PC-9 (cell line): ENCODE data around the gene TNFRSF8. TPM values are rescaled to one million over a fixed set of nuclear protein-coding genes. Genes with fewer than 3 reads are reported as not detected.

Source experiments
- BruUV-seq: library from RNA; stranded (reverse); fragments of 400-500 nt; replicated peaks from 2 replicates; lab custom pipeline; 2021; lab: Mats Ljungman, UMichigan
- CTCF ChIA-PET: fragments of 300-600 bp; sonication (Branson Sonifier 250); formaldehyde crosslinking; loops from one replicate; lab custom pipeline; 2022; ENCODE audit warnings: antibody characterized with exemption; lab: Charles Lee
- POLR2A ChIA-PET: fragments of 300-600 bp; sonication (Branson Sonifier 250); formaldehyde crosslinking; loops from one replicate; lab custom pipeline; 2022; ENCODE audit warnings: antibody characterized with exemption; ENCODE audit not compliant: unreplicated experiment; lab: Charles Lee
- DNase-seq, 2 experiments: peaks; one replicate each; pipeline versions ENCODE4 v3.0.0 to v3.0.0-alpha.2; 2015 to 2022; ENCODE audit warnings: mixed read lengths in 1 of 2
- H2AFZ ChIP-seq: fragments of 200-600 bp; sonication (generic); 2 replicates; pipeline ENCODE4 v1.8.1; 2017; ENCODE audit warnings: antibody characterized with exemption
- H3F3A ChIP-seq: fragments of 200-600 bp; sonication (generic); 2 replicates; pipeline ENCODE4 v1.8.1; 2017; ENCODE audit warnings: antibody characterized with exemption, mild to moderate bottlenecking, low read depth; ENCODE audit not compliant: insufficient read depth
- H3K27ac ChIP-seq: fragments of 200-600 bp; sonication (generic); 2 replicates; pipeline ENCODE4 v1.6.1; 2016; ENCODE audit warnings: mixed run types
- H3K27me3 ChIP-seq: fragments of 200-600 bp; sonication (generic); 2 replicates; pipeline ENCODE4 v1.6.1; 2016; ENCODE audit warnings: low read depth, mixed run types; ENCODE audit not compliant: insufficient read depth
- H3K36me3 ChIP-seq: fragments of 200-600 bp; sonication (generic); 2 replicates; pipeline ENCODE4 v1.6.1; 2016; ENCODE audit warnings: low read depth, mixed run types
- H3K4me1 ChIP-seq: fragments of 200-600 bp; sonication (generic); replicated peaks from 2 replicates; pipeline ENCODE4 v1.6.1; 2016; ENCODE audit warnings: mixed run types; ENCODE audit not compliant: insufficient read depth
- H3K4me2 ChIP-seq: fragments of 200-600 bp; sonication (generic); 2 replicates; pipeline ENCODE4 v1.6.1; 2017; ENCODE audit warnings: mixed run types
- H3K4me3 ChIP-seq: fragments of 200-600 bp; sonication (generic); 2 replicates; pipeline ENCODE4 v1.6.1; 2016; ENCODE audit warnings: mixed run types
- H3K79me2 ChIP-seq: fragments of 200-600 bp; sonication (generic); 2 replicates; pipeline ENCODE4 v1.6.1; 2017; ENCODE audit warnings: low read depth, mixed run types
- H3K9me2 ChIP-seq: fragments of 200-600 bp; sonication (generic); 2 replicates; pipeline ENCODE4 v1.8.1; 2017; ENCODE audit warnings: mild to moderate bottlenecking; ENCODE audit not compliant: insufficient read depth
- H3K9me3 ChIP-seq: fragments of 200-600 bp; sonication (generic); 2 replicates; pipeline ENCODE4 v1.8.1; 2016; ENCODE audit warnings: low read depth; ENCODE audit not compliant: insufficient read depth
- H4K20me1 ChIP-seq: fragments of 200-600 bp; sonication (generic); 2 replicates; pipeline ENCODE4 v1.8.1; 2017; ENCODE audit not compliant: insufficient read depth
- EZH2 ChIP-seq: fragments of 200-600 bp; sonication (generic); IDR thresholded peaks from 2 replicates; pipeline ENCODE4 v1.8.0; 2017; ENCODE audit warnings: antibody characterized with exemption, low read depth
- intact Hi-C: fragments of 100-400 bp; cut with micrococcal nuclease; formaldehyde crosslinking; loops from one replicate; pipeline ENCODE4 v1.10.0; 2022; ENCODE audit not compliant: unreplicated experiment
- total RNA-seq: library from RNA; stranded (reverse); gene quantifications from 2 replicates; pipeline ENCODE4 v1.2.3, GENCODE V29; 2021
- TF ChIP-seq, protein P1 (sequence below): fragments of 200-600 bp; sonication (generic); conservative IDR thresholded peaks from 2 replicates; pipeline ENCODE4 v1.6.1; 2017; ENCODE audit warnings: mixed run types, antibody characterized with exemption, mild to moderate bottlenecking, moderate library complexity

The TNFRSF8 gene
- total RNA-seq, 1 experiment from 2014 or later, result not detected

DNA sequence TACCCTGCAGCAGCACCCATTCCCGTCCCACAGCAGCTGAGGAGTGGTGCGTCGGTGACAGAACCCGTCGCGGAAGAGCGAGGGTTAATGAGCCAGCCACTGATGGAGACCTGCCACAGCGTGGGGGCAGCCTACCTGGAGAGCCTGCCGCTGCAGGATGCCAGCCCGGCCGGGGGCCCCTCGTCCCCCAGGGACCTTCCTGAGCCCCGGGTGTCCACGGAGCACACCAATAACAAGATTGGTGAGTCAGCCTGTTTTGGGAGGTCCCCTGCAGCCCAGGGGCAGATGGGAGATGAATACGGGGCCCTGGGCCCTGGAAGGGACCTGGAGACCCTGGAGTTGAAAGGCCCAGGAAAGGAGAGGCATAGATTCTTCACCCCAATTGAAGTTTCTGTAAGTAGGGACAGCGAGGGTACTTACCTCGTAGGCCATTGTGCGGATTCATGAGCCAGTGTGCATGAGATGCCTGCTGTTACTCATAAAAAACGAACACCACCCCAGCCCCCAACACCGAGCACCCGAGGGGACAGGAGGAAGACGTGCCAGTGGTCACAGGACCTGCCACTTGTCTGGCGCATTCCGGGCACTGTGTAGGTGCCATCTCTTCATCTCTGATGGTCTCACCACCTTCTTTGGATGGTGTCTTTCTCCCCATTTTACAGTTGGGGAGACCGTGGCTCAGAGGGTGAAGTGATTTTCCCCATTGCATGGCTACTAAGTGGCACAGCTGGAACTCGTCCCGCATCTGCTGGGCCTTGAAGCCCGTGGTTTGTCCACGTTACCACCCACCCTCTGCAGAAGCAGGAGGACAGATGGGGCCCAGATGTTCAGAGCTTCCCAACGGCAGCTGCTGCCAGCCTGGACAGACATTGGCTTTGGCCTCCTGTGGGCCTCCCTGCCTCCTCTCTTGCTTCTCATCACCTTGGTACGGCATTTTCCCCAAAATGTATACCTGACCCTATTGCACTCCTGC, 75.4 kb downstream of the TNFRSF8 start:
- H4K20me1 ChIP-seq, result no peaks in the 10 kb centered on the region
- no peak overlapping the region for H3K4me2 ChIP-seq
- intact Hi-C loops, result loop anchor here (10.0 kb wide), 1 partner anchor 476 kb away; the partner anchor contains the start of gene DHRS3
- TF ChIP-seq, protein P1, sequence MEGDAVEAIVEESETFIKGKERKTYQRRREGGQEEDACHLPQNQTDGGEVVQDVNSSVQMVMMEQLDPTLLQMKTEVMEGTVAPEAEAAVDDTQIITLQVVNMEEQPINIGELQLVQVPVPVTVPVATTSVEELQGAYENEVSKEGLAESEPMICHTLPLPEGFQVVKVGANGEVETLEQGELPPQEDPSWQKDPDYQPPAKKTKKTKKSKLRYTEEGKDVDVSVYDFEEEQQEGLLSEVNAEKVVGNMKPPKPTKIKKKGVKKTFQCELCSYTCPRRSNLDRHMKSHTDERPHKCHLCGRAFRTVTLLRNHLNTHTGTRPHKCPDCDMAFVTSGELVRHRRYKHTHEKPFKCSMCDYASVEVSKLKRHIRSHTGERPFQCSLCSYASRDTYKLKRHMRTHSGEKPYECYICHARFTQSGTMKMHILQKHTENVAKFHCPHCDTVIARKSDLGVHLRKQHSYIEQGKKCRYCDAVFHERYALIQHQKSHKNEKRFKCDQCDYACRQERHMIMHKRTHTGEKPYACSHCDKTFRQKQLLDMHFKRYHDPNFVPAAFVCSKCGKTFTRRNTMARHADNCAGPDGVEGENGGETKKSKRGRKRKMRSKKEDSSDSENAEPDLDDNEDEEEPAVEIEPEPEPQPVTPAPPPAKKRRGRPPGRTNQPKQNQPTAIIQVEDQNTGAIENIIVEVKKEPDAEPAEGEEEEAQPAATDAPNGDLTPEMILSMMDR, result no peak
- TF ChIP-seq EZH2, result no peak
- no peak overlapping the region for H3K27ac ChIP-seq
- no peaks in the 10 kb centered on the region for H3K79me2 ChIP-seq
- no peaks in the 10 kb centered on the region for H3K27me3 ChIP-seq
- peaks cover 19% of the 10 kb centered on the region for H3K4me1 ChIP-seq
- ChIA-PET CTCF (no interaction called here), POLR2A (no interaction called here)
- no peaks in the 10 kb centered on the region for H3K9me2 ChIP-seq
- H3K9me3 ChIP-seq, result no peaks in the 10 kb centered on the region
- H3F3A ChIP-seq, result peaks cover 8% of the 10 kb centered on the region; the same call in 1 of the 2 replicates
- no peaks in the 10 kb centered on the region for H3K36me3 ChIP-seq
- no TSS peak for BruUV-seq
- DNase-seq, result no peak
- no peak overlapping the region for H3K4me3 ChIP-seq
- H2AFZ ChIP-seq, result no peak overlapping the region

DNA sequence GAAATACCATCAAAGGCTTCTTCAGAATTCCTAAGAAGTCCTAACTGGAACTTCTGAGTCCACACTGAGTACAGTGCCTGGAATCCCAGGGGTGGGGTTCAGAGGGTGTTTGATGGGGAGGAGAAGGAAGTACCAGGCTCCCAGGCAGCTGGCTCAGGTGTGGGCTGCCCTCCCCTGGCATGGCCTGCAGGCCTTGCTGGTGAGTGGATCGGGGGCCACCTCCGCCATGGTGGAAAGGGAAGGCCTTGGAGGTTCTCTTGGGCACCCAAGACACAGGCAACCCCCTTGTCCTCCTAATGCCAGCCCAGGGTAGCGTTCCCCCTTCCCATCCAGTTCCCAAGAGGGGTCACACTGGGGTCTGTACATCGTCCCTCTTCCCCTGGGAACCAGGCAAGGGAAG, 76.9 kb downstream of the TNFRSF8 start:
- H3K4me3 ChIP-seq, result no peak overlapping the region
- H2AFZ ChIP-seq, result no peak overlapping the region
- H3F3A ChIP-seq, result peaks cover 20% of the 10 kb centered on the region
- peaks cover 32% of the 10 kb centered on the region for H3K4me1 ChIP-seq
- H4K20me1 ChIP-seq, result no peaks in the 10 kb centered on the region
- no TSS peak for BruUV-seq
- H3K9me2 ChIP-seq, result no peaks in the 10 kb centered on the region
- H3K27me3 ChIP-seq, result no peaks in the 10 kb centered on the region
- H3K4me2 ChIP-seq, result no peak overlapping the region
- no peaks in the 10 kb centered on the region for H3K79me2 ChIP-seq
- ChIA-PET POLR2A (interaction anchor here (0.6 kb wide), 1 partner anchor 19 kb away, joined by 10 read pairs; no protein-coding TSS in a partner anchor), CTCF (no interaction called here)
- no peaks in the 10 kb centered on the region for H3K9me3 ChIP-seq
- H3K27ac ChIP-seq, result no peak overlapping the region
- no peak for DNase-seq
- intact Hi-C loops, result no loop called here
- TF ChIP-seq, protein P1, result no peak
- TF ChIP-seq EZH2, result no peak
- H3K36me3 ChIP-seq, result no peaks in the 10 kb centered on the region

DNA sequence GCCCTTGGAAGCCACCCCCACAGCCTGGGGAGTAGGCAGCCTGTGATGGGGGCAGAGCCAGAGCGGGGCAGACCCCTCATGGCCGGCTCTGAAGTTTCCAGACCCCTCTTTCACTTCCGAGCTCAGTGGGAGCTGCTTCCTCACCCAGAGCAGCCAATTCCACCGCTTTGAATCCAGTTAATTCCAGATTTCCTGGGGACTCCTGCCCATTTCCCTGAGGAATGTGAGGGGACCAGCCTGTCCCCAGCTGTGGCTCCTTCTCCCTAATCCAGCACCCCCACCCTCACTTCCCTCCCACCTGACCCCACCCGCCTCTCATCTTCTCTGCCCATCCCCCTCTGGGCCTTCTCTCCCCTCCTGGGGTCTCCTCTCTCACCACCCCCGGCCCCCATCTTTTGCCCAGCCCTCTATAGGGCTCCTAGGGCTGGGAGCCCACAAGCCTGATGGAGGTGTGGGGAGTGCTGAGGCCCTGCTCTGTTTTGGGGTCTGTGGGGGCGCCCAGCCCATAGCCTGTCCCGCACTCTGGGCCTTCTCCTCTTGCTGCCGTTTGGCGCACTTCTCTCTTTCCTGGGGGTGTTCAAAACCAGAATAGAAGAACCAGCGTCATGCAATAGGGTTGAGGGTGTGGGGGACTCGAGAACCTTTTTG, 77.5 kb downstream of the TNFRSF8 start:
- no peaks in the 10 kb centered on the region for H3K36me3 ChIP-seq
- H2AFZ ChIP-seq, result no peak overlapping the region
- no peaks in the 10 kb centered on the region for H4K20me1 ChIP-seq
- H3K9me3 ChIP-seq, result no peaks in the 10 kb centered on the region
- CTCF ChIA-PET, result no interaction called here
- POLR2A ChIA-PET, result no interaction called here
- peaks cover 34% of the 10 kb centered on the region for H3K4me1 ChIP-seq
- H3K9me2 ChIP-seq, result no peaks in the 10 kb centered on the region
- H3F3A ChIP-seq, result peaks cover 23% of the 10 kb centered on the region
- no peak overlapping the region for H3K27ac ChIP-seq
- TF ChIP-seq, protein P1, result no peak
- TF ChIP-seq EZH2, result no peak
- H3K79me2 ChIP-seq, result no peaks in the 10 kb centered on the region
- H3K4me2 ChIP-seq, result no peak overlapping the region
- DNase-seq, result no peak
- H3K27me3 ChIP-seq, result no peaks in the 10 kb centered on the region
- no peak overlapping the region for H3K4me3 ChIP-seq
- intact Hi-C loops, result loop anchor here (1.0 kb wide), 1 partner anchor 7 kb away; no protein-coding TSS in a partner anchor
- no TSS peak for BruUV-seq
